ENCODE measurements around the gene STK33.

Gene STK33

GRCh38 chr11:8603696-8604077 lies 9.7 kb upstream of the STK33 start:
- no peak for DNase-seq (ENCODE audit: low spot score)

- no peak for DNase-seq (ENCODE audit: low spot score)
These were observed 7.5 kb upstream of the STK33 start for GRCh38 chr11:8601376-8602133.

GRCh38 chr11:8598506-8598905 lies 4.5 kb upstream of the STK33 start:
- no peak for DNase-seq (ENCODE audit: low spot score)

GRCh38 chr11:8597182-8597581 lies 3.2 kb upstream of the STK33 start:
- no peak for DNase-seq (ENCODE audit: low spot score)

- DNase-seq (ENCODE audit: low spot score), result no peak
These were observed 2.5 kb upstream of the STK33 start for GRCh38 chr11:8596504-8597046.

- DNase-seq (ENCODE audit: low spot score), result no peak
These were observed 573 bp downstream of the STK33 start for GRCh38 chr11:8593455-8593854.

- no peak for DNase-seq (ENCODE audit: low spot score)
These were observed 6.1 kb downstream of the STK33 start for GRCh38 chr11:8587915-8588314.

- DNase-seq (ENCODE audit: low spot score), result no peak
These were observed 7.2 kb downstream of the STK33 start for GRCh38 chr11:8586805-8587204.

GRCh38 chr11:8586184-8586583 lies 7.8 kb downstream of the STK33 start:
- no peak for DNase-seq (ENCODE audit: low spot score)

- no peak for DNase-seq (ENCODE audit: low spot score)
These were observed 9.5 kb downstream of the STK33 start for GRCh38 chr11:8584511-8584910.

- DNase-seq (ENCODE audit: low spot score), result no peak
These were observed 9.9 kb downstream of the STK33 start for GRCh38 chr11:8584082-8584481.

- no peak for DNase-seq (ENCODE audit: low spot score)
These were observed 12.7 kb downstream of the STK33 start for GRCh38 chr11:8581300-8581699.

- no peak for DNase-seq (ENCODE audit: low spot score)
These were observed 16.0 kb downstream of the STK33 start for GRCh38 chr11:8577791-8578581.

- no peak for DNase-seq (ENCODE audit: low spot score)
These were observed 19.2 kb downstream of the STK33 start for GRCh38 chr11:8574798-8575197.

- no peak for DNase-seq (ENCODE audit: low spot score)
These were observed 20.3 kb downstream of the STK33 start for GRCh38 chr11:8573777-8574176.

GRCh38 chr11:8567602-8568198 lies 26.3 kb downstream of the STK33 start:
- no peak for DNase-seq (ENCODE audit: low spot score)

GRCh38 chr11:8566613-8567210 lies 27.3 kb downstream of the STK33 start:
- peak; percentile 32 for DNase-seq (ENCODE audit: low spot score)

- DNase-seq (ENCODE audit: low spot score), result no peak
These were observed 29.5 kb downstream of the STK33 start for GRCh38 chr11:8564526-8564925.

GRCh38 chr11:8561461-8561860 lies 32.6 kb downstream of the STK33 start:
- no peak for DNase-seq (ENCODE audit: low spot score)

- DNase-seq (ENCODE audit: low spot score), result no peak
These were observed 35.6 kb downstream of the STK33 start for GRCh38 chr11:8558436-8558835.

GRCh38 chr11:8545698-8546366 lies 48.2 kb downstream of the STK33 start:
- no peak for DNase-seq (ENCODE audit: low spot score)

- DNase-seq (ENCODE audit: low spot score), result no peak
These were observed 49.2 kb downstream of the STK33 start for GRCh38 chr11:8544807-8545206.
